GM12864 (cell line): Measurements from ENCODE around the gene ENPP3.

Experiments used
- DNase-seq: peaks from one replicate; pipeline ENCODE4 v3.0.0-alpha.2; 2011; ENCODE audit warnings: low read depth
- H3K4me3 ChIP-seq: 2 replicates; pipeline ENCODE4 v1.5.1; 2011; ENCODE audit warnings: mild to moderate bottlenecking, low read depth, low read length, control low read depth
- TF ChIP-seq, protein P1 (sequence below): IDR thresholded peaks from 2 replicates; pipeline ENCODE4 v1.5.1; 2011; ENCODE audit warnings: low read depth, mild to moderate bottlenecking, moderate library complexity, low read length, control low read depth, inconsistent platforms; ENCODE audit errors: missing control alignments

The ENPP3 gene

DNA sequence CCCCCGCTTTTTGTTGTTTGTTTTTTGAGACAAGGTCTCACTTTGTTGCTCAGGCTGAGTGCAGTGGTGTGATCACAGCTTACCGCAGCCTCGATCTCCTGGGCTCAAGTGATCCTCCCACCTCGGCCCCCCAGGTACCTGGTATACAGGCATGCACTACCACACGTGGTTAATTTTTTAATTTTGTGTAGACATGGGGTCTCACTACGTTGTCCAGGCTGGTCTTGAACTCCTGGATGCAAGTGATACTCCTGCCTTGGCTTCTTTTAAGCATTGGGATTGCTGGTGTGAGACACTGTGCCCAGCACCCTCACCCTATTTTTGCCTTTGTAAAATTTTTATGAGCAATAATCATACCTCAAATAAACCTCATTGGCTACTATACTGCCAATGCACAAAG, 5.5 kb downstream of the ENPP3 start:
- no peak for DNase-seq
- TF ChIP-seq, protein P1, sequence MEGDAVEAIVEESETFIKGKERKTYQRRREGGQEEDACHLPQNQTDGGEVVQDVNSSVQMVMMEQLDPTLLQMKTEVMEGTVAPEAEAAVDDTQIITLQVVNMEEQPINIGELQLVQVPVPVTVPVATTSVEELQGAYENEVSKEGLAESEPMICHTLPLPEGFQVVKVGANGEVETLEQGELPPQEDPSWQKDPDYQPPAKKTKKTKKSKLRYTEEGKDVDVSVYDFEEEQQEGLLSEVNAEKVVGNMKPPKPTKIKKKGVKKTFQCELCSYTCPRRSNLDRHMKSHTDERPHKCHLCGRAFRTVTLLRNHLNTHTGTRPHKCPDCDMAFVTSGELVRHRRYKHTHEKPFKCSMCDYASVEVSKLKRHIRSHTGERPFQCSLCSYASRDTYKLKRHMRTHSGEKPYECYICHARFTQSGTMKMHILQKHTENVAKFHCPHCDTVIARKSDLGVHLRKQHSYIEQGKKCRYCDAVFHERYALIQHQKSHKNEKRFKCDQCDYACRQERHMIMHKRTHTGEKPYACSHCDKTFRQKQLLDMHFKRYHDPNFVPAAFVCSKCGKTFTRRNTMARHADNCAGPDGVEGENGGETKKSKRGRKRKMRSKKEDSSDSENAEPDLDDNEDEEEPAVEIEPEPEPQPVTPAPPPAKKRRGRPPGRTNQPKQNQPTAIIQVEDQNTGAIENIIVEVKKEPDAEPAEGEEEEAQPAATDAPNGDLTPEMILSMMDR: no peak
- H3K4me3 ChIP-seq: no peak overlapping the region

- DNase-seq: no peak
- no peak overlapping the region for H3K4me3 ChIP-seq
- TF ChIP-seq, protein P1: no peak
Measured at GRCh38 chr6:131642987-131643611, 6.0 kb downstream of the ENPP3 start.

GRCh38 chr6:131643855-131644460, 6.9 kb downstream of the ENPP3 start:
- no peak overlapping the region for H3K4me3 ChIP-seq
- no peak for DNase-seq
- TF ChIP-seq, protein P1: no peak

GRCh38 chr6:131644921-131645320, 7.8 kb downstream of the ENPP3 start:
- TF ChIP-seq, protein P1: no peak
- no peak overlapping the region for H3K4me3 ChIP-seq
- no peak for DNase-seq

DNA sequence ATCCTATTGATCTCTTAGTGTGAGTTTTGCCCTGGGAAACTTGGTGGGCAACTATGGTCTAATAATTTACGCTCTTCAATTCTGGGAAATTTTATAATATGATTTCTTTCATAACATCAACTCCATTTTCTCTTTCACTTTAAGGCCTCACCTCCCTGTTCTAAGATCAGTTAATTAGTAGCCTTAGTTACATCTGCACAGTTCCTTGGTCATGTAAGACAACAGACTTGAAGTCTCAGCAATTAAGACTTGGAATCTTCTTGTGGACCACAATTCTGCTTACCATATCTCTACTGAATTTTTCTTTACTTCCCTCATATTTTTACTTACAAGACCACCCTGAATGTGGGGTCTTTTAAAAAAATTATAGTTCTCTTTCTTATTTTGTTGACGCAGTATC, 8.7 kb downstream of the ENPP3 start:
- DNase-seq: no peak
- no peak overlapping the region for H3K4me3 ChIP-seq
- TF ChIP-seq, protein P1: no peak

GRCh38 chr6:131646249-131646670, 9.2 kb downstream of the ENPP3 start:
- DNase-seq: no peak
- H3K4me3 ChIP-seq: no peak overlapping the region
- TF ChIP-seq, protein P1: no peak

DNA sequence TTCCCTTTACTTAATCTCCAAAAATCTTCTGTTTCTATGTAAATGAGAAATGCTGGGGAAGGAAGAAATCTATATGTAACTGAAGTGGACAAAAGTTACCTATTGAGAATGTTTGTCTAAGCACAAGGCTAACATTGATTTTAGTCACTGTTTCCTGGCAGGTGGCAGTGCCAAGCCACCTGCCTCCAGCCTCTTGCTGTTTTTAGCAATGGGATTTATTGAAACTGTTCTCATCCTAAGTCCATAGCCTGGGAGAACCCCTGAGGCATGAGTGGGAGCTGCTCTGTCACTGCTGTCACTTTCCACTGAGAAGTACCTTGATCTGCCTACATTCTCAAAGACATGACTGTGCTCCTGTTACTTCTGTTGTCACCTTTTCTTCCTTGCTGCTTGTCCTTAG, 14.7 kb downstream of the ENPP3 start:
- no peak overlapping the region for H3K4me3 ChIP-seq
- no peak for DNase-seq
- TF ChIP-seq, protein P1: no peak
